Vagina (tissue), 2 donors: Measurements from ENCODE around the gene CORO2B.

Experiments
- POLR2AphosphoS5 ChIP-seq, 2 donors: sonication (generic); formaldehyde crosslinking; IDR thresholded peaks; one replicate each; pipeline ENCODE4 v1.9.0; 2017; ENCODE audit warnings: antibody characterized with exemption in 2 of 2, mild to moderate bottlenecking in 2 of 2, low read depth in 1 of 2; ENCODE audit not compliant: insufficient read depth in 1 of 2
- TF ChIP-seq, protein P1 (sequence below), 3 experiments: fragments of 450-650 bp in 2 of 3; fragments of 200-600 bp in 1 of 3; sonication (generic) in 1 of 3; IDR thresholded peaks; one replicate each; pipeline ENCODE4 v1.5.1; 2017 to 2019; ENCODE audit warnings: antibody characterized with exemption in 3 of 3, mild to moderate bottlenecking in 2 of 3, moderate library complexity in 2 of 3

DNA sequence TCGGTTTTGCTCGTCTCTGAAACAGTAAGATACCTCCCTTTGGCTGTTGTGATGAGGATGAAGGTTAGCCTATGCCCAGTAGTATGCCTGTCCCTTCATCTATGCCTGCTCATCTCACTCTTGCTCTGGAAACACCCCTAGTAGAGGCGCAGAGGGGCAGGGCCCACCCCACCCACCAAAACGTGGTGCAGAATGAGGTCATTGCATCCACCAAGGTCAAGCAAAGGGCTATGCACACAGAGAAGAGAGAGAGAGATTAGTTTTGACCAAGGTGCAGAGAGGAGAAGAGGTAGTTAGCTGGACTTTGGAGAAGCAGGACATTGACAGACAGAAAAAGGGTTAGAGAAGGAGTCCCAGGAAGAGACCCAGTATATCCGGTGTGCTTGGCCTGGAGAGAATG lies 119.9 kb downstream of the CORO2B start:
- TF ChIP-seq, protein P1, sequence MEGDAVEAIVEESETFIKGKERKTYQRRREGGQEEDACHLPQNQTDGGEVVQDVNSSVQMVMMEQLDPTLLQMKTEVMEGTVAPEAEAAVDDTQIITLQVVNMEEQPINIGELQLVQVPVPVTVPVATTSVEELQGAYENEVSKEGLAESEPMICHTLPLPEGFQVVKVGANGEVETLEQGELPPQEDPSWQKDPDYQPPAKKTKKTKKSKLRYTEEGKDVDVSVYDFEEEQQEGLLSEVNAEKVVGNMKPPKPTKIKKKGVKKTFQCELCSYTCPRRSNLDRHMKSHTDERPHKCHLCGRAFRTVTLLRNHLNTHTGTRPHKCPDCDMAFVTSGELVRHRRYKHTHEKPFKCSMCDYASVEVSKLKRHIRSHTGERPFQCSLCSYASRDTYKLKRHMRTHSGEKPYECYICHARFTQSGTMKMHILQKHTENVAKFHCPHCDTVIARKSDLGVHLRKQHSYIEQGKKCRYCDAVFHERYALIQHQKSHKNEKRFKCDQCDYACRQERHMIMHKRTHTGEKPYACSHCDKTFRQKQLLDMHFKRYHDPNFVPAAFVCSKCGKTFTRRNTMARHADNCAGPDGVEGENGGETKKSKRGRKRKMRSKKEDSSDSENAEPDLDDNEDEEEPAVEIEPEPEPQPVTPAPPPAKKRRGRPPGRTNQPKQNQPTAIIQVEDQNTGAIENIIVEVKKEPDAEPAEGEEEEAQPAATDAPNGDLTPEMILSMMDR (IDR thresholded peaks at IDR 0.05): no peak
- TF ChIP-seq POLR2AphosphoS5 (IDR thresholded peaks at IDR 0.05; ENCODE audit: insufficient read depth in 1 of 2, low read depth in 1 of 2): no peak
